ENCODE results near the gene FAT2.

DNA sequence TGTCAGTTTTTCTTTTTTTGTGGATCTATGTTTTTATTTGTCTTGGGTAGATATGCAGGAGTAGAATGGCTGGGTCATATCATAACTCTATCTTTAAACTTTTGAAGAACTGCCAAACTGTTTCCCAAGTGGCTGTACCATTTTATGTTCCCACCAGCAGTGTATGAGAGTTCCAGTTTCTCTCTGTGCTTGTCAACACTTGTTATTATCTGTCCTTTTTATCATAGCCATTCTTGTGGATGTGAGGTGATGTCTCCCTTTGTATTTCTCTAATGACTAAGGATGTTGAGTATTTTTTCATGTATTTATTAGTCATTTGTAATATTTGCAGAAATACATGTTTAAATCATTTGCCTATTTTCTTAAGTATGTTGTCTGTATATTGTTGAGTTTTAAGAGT lies 17.4 kb upstream of the FAT2 start:
- TF ChIP-seq EZH2phosphoT487 (IDR thresholded peaks at IDR 0.05; ENCODE audit: unreplicated experiment) (no peak), EZH2 (IDR thresholded peaks at IDR 0.05; ENCODE audit: low read depth, unreplicated experiment) (no peak)
- TF ChIP-seq, protein P1, sequence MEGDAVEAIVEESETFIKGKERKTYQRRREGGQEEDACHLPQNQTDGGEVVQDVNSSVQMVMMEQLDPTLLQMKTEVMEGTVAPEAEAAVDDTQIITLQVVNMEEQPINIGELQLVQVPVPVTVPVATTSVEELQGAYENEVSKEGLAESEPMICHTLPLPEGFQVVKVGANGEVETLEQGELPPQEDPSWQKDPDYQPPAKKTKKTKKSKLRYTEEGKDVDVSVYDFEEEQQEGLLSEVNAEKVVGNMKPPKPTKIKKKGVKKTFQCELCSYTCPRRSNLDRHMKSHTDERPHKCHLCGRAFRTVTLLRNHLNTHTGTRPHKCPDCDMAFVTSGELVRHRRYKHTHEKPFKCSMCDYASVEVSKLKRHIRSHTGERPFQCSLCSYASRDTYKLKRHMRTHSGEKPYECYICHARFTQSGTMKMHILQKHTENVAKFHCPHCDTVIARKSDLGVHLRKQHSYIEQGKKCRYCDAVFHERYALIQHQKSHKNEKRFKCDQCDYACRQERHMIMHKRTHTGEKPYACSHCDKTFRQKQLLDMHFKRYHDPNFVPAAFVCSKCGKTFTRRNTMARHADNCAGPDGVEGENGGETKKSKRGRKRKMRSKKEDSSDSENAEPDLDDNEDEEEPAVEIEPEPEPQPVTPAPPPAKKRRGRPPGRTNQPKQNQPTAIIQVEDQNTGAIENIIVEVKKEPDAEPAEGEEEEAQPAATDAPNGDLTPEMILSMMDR (conservative IDR thresholded peaks at IDR 0.05; ENCODE audit: low read depth in 2 of 2): no peak
